K562 (cell line): ENCODE measurements around the gene TWSG1. TPM values are rescaled to one million over a fixed set of nuclear protein-coding genes. Genes with fewer than 3 reads are reported as not detected.

Source experiments
- ARNT ChIP-seq, 2 experiments: fragments of 450-650 bp; IDR thresholded peaks; 2 replicates each; pipeline ENCODE4 v1.6.1; 2016; ENCODE audit warnings: mild to moderate bottlenecking in 1 of 2
- ATF1 ChIP-seq, 2 experiments: fragments of 450-650 bp in 1 of 2; IDR thresholded peaks; 2 replicates each; pipeline ENCODE4 v1.6.1; 2016; ENCODE audit warnings: missing compliant biosample characterization in 1 of 2, missing genetic modification characterization in 1 of 2
- BHLHE40 ChIP-seq: IDR thresholded peaks from 2 replicates; pipeline ENCODE4 v1.6.1; 2011; ENCODE audit warnings: low read length, improper control_type of control experiment
- CREB1 ChIP-seq, 2 experiments: sonication (generic) in 1 of 2; formaldehyde crosslinking in 1 of 2; IDR thresholded peaks; 2 replicates each; pipeline versions ENCODE4 v1.6.1 to v1.8.0; 2012 to 2022; ENCODE audit warnings: inconsistent platforms in 1 of 2, mild to moderate bottlenecking in 1 of 2, missing genetic modification reagents in 1 of 2, moderate library complexity in 1 of 2
- FOXM1 ChIP-seq, 2 experiments: fragments of 450-650 bp in 1 of 2; sonication (generic) in 1 of 2; formaldehyde crosslinking in 1 of 2; IDR thresholded peaks; 2 replicates each; pipeline versions ENCODE4 v1.6.1 to v1.9.0; 2017 to 2022; ENCODE audit warnings: low read depth in 2 of 2, mild to moderate bottlenecking in 2 of 2, missing genetic modification reagents in 1 of 2, moderate library complexity in 1 of 2
- GTF2A2 ChIP-seq: IDR thresholded peaks from 2 replicates; pipeline ENCODE4 v1.6.1; 2016; ENCODE audit warnings: mild to moderate bottlenecking, missing genetic modification characterization, missing compliant biosample characterization
- HDAC1 ChIP-seq, 2 experiments: fragments of 450-650 bp; IDR thresholded peaks; 2 replicates each; pipeline ENCODE4 v1.6.1; 2016 to 2017; ENCODE audit warnings: inconsistent platforms in 1 of 2, mild to moderate bottlenecking in 1 of 2, moderate library complexity in 1 of 2
- KDM2B ChIP-seq: fragments of 250-450 bp; sonication (Bioruptor Pico); IDR thresholded peaks from 2 replicates; pipeline ENCODE4 v1.8.0; 2021; ENCODE audit warnings: mild to moderate bottlenecking, moderate library complexity
- KLF16 ChIP-seq: IDR thresholded peaks from 2 replicates; pipeline ENCODE4 v1.6.1; 2016; ENCODE audit warnings: antibody characterized with exemption
- MEIS2 ChIP-seq: fragments of 450-650 bp; IDR thresholded peaks from 2 replicates; pipeline ENCODE4 v1.6.1; 2014; ENCODE audit warnings: mild to moderate bottlenecking; ENCODE audit not compliant: partially characterized antibody
- RCOR1 ChIP-seq, 2 experiments: IDR thresholded peaks; 2 replicates each; pipeline ENCODE4 v1.6.1; 2012; ENCODE audit warnings: low read depth in 2 of 2, low read length in 2 of 2, borderline replicate concordance in 1 of 2, improper control_type of control experiment in 1 of 2
- SMAD1 ChIP-seq: fragments of 150-350 bp; IDR thresholded peaks from 2 replicates; pipeline ENCODE4 v1.6.1; 2014; ENCODE audit warnings: low read length, low read depth; ENCODE audit not compliant: partially characterized antibody
- TAL1 ChIP-seq: fragments of 450-650 bp; IDR thresholded peaks from 2 replicates; pipeline ENCODE4 v1.6.1; 2016; ENCODE audit warnings: mild to moderate bottlenecking
- TARDBP ChIP-seq: fragments of 450-650 bp; IDR thresholded peaks from 2 replicates; pipeline ENCODE4 v1.6.1; 2016
- ZEB2 ChIP-seq: fragments of 450-650 bp; IDR thresholded peaks from 2 replicates; pipeline ENCODE4 v1.6.1; 2016
- ZNF143 ChIP-seq: sonication (generic); formaldehyde crosslinking; IDR thresholded peaks from 2 replicates; pipeline ENCODE4 v1.9.0; 2022; ENCODE audit warnings: mild to moderate bottlenecking, missing genetic modification reagents
- ZNF707 ChIP-seq: fragments of 250-450 bp; sonication (Bioruptor Pico); conservative IDR thresholded peaks from 2 replicates; pipeline ENCODE4 v1.8.0; 2022; ENCODE audit warnings: inconsistent platforms, mild to moderate bottlenecking, moderate library complexity
- ZNF780A ChIP-seq: fragments of 250-450 bp; sonication (Bioruptor Pico); IDR thresholded peaks from 2 replicates; pipeline ENCODE4 v1.5.0; 2021; ENCODE audit warnings: mild to moderate bottlenecking
- polyA plus RNA-seq, 8 experiments: library from polyadenylated mRNA; depleted of rRNA in 4 of 8; stranded (reverse) in 5 of 8; unstranded in 3 of 8; fragments of >200 nt; fragmentation: Nextera tagmentation in 2 of 8; fragmentation: Illumina TruSeq in 1 of 8; extraction: Ambion mirVana in 2 of 8; extraction: Trizol in 1 of 8; gene quantifications; 2 replicates each; pipeline versions ENCODE4 v1.2.1 to v1.2.3, GENCODE V29; 2011 to 2014; ENCODE audit warnings: inconsistent platforms in 1 of 8, missing spikeins in 1 of 8
- total RNA-seq, 7 experiments: library from RNA; depleted of rRNA in 6 of 7; stranded (reverse); fragments of >200 nt in 6 of 7; fragmentation: Illumina TruSeq in 2 of 7; extraction: Trizol in 2 of 7; gene quantifications; 2 replicates each; pipeline versions ENCODE4 v1.2.1 to v1.2.3, GENCODE V29; 2011 to 2021; ENCODE audit warnings: low replicate concordance in 1 of 7
- TF ChIP-seq, protein P1 (sequence below), 2 experiments: IDR thresholded peaks in 1 of 2; conservative IDR thresholded peaks in 1 of 2; 2 replicates each; pipeline ENCODE4 v1.6.1; 2016; ENCODE audit warnings: low read depth in 2 of 2, mild to moderate bottlenecking in 1 of 2, missing compliant biosample characterization in 1 of 2, missing genetic modification characterization in 1 of 2, moderate library complexity in 1 of 2
- TF ChIP-seq, protein P2 (sequence below): fragments of 250-450 bp; sonication (Bioruptor Pico); IDR thresholded peaks from 2 replicates; pipeline ENCODE4 v1.8.0; 2022; ENCODE audit warnings: moderate library complexity, mild to moderate bottlenecking, inconsistent platforms
- TF ChIP-seq, protein P3 (sequence below): fragments of 250-450 bp; sonication (Bioruptor Pico); IDR thresholded peaks from 2 replicates; pipeline ENCODE4 v1.8.0; 2022; ENCODE audit warnings: inconsistent platforms
- TF ChIP-seq, protein P4 (sequence below): sonication (generic); formaldehyde crosslinking; IDR thresholded peaks from 2 replicates; pipeline ENCODE4 v1.8.0; 2022; ENCODE audit warnings: missing genetic modification reagents, mild to moderate bottlenecking, moderate library complexity, borderline replicate concordance

TWSG1 gene
- total and polyA plus RNA-seq, 9 of the 15 experiments (the other 6 are each of a cell fraction or from before 2014, with no cell fraction given), result 10.4 to 37.2 (median 25.1) TPM

DNA sequence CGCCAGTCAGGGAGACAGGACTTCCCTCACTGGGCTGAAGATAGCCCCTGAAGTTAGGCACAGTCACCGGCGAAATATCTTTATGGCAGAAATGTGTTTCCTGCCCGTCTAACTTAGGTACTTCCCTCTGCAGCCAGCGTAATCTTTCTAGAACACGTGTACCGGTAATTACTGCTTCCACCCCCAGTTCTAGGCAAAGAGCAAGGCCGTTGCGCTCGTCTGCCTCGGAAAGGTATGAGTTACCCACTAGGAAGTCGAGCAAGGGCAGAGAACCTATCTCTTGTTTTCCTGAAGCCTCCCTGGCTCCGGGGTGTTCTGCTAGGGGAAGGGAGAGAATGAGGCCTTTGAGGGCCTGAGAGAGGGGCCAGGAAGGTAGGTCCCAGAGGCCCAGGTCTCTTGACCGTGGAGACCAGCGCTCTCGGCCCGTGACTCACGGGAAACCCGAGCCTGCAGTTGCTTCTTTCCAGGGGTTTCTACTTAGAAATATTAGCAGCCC lies 70.0 kb downstream of the TWSG1 start (continued):
- TF ChIP-seq FOXM1 (IDR thresholded peaks at IDR 0.05; ENCODE audit: low read depth) (0 out of 2 replicates have a peak, but pooled peaks have one; percentile 45), FOXM1 (CRISPR knock-in tag; IDR thresholded peaks at IDR 0.05; ENCODE audit: low read depth) (no peak), HDAC1 (IDR thresholded peaks at IDR 0.05) (peak in 1 of 2 experiments; percentile 75; a peak in 1 of 4 replicates), ZNF780A (CRISPR knock-in tag) (no peak), KLF16 (0 out of 2 replicates have a peak, but pooled peaks have one; percentile 50), MEIS2 (peak; percentile 42), CREB1 (IDR thresholded peaks at IDR 0.05) (no peak), CREB1 (CRISPR knock-in tag; IDR thresholded peaks at IDR 0.05) (0 out of 2 replicates have a peak, but pooled peaks have one; percentile 33), SMAD1 (no peak), RCOR1 (IDR thresholded peaks at IDR 0.05; ENCODE audit: borderline replicate concordance in 1 of 2, low read depth in 2 of 2, low read length in 2 of 2) (0 out of 4 replicates have a peak, but pooled peaks of 1 of the 2 experiments have one; percentile 26), KDM2B (CRISPR knock-in tag) (no peak), GTF2A2 (tag) (no peak), ZNF143 (CRISPR knock-in tag) (no peak), ARNT (IDR thresholded peaks at IDR 0.05) (peak; percentile 37 to 63; a peak in 1 of 4 replicates), TAL1 (peak; percentile 60), ZNF707 (CRISPR knock-in tag) (no peak), ZEB2 (peak; percentile 63; the same call in 1 of the 2 replicates), BHLHE40 (peak; percentile 65), ATF1 (CRISPR knock-in tag; IDR thresholded peaks at IDR 0.05) (no peak), ATF1 (tag; IDR thresholded peaks at IDR 0.05) (peak; percentile 81), TARDBP (0 out of 2 replicates have a peak, but pooled peaks have one; percentile 33)
- TF ChIP-seq, protein P1, sequence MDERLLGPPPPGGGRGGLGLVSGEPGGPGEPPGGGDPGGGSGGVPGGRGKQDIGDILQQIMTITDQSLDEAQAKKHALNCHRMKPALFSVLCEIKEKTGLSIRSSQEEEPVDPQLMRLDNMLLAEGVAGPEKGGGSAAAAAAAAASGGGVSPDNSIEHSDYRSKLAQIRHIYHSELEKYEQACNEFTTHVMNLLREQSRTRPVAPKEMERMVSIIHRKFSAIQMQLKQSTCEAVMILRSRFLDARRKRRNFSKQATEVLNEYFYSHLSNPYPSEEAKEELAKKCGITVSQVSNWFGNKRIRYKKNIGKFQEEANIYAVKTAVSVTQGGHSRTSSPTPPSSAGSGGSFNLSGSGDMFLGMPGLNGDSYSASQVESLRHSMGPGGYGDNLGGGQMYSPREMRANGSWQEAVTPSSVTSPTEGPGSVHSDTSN (CRISPR knock-in tag; IDR thresholded peaks at IDR 0.05; ENCODE audit: low read depth), result no peak
- TF ChIP-seq, protein P1 (tag; conservative IDR thresholded peaks at IDR 0.05; ENCODE audit: low read depth), result 0 out of 2 replicates have a peak, but pooled peaks have one; percentile 19
- TF ChIP-seq, protein P2, sequence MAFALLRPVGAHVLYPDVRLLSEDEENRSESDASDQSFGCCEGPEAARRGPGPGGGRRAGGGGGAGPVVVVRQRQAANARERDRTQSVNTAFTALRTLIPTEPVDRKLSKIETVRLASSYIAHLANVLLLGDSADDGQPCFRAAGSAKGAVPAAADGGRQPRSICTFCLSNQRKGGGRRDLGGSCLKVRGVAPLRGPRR, result 0 out of 2 replicates have a peak, but pooled peaks have one; percentile 11
- TF ChIP-seq, protein P3, sequence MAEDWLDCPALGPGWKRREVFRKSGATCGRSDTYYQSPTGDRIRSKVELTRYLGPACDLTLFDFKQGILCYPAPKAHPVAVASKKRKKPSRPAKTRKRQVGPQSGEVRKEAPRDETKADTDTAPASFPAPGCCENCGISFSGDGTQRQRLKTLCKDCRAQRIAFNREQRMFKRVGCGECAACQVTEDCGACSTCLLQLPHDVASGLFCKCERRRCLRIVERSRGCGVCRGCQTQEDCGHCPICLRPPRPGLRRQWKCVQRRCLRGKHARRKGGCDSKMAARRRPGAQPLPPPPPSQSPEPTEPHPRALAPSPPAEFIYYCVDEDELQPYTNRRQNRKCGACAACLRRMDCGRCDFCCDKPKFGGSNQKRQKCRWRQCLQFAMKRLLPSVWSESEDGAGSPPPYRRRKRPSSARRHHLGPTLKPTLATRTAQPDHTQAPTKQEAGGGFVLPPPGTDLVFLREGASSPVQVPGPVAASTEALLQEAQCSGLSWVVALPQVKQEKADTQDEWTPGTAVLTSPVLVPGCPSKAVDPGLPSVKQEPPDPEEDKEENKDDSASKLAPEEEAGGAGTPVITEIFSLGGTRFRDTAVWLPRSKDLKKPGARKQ (CRISPR knock-in tag), result no peak
- TF ChIP-seq, protein P4, sequence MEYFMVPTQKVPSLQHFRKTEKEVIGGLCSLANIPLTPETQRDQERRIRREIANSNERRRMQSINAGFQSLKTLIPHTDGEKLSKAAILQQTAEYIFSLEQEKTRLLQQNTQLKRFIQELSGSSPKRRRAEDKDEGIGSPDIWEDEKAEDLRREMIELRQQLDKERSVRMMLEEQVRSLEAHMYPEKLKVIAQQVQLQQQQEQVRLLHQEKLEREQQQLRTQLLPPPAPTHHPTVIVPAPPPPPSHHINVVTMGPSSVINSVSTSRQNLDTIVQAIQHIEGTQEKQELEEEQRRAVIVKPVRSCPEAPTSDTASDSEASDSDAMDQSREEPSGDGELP, result peak; percentile 38; the same call in 1 of the 2 replicates
